CD4-positive, alpha-beta T cell treated with Interleukin-10 for 1 hour (primary cell): ENCODE results near the gene PINLYP.
A peak's percentile ranks its signal among the peaks of the same experiment; 100 is the strongest.

ENCODE experiments used
- DNase-seq: peaks from one replicate; pipeline ENCODE4 v3.0.0-alpha.2; 2020

Gene PINLYP

DNA sequence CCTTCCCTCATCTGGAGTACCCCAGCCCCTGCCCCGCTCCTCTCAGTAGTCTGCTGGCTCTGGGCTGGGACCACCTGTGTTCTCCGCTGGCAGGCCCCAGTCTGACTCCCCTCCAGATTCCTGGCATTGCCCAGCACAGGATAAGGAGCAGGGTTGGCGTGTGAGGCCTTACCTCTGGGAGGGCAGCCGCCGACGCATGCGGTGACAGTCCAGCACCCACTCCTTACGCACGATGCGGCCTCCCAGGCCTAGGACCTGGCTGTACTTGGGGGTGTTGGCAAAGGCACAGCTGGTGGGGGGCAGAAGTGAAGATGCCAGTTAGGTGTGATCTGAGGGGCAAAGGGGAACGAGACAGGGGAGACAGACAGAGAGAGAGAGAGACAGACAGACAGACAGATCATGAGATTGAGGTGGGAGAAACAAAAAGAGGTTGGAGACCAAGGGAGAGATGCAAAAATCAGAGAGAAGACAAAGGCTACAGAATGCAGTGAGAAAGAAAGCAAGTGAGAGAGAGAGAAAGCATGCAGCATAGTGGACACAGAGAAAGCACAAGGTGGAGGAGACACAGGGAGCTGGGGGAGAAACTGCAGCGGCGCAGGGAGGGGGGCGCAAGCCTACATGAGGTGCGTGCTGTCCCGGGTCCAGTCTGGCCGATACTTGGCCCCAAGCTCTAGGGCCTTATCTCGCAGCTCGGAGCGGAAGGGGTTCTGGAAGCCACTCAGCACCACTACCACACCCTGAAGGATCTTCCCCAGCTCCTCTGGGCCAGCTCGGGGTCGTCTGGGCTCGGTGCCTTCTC is 24.0 kb upstream of the PINLYP start:
- no peak for DNase-seq

DNA sequence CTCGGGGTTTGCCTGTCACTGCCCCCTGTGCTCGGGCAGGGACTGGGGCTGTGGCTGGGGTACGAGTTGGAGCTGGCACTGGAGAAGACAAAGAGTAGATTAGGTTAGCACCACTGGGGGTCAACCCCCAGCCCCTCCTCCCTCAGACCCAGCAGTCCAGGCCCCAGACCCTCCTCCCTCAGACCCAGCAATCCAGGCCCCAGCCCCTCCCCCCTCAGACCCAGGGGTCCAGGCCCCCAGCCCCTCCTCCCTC is 23.5 kb upstream of the PINLYP start:
- no peak for DNase-seq

DNA sequence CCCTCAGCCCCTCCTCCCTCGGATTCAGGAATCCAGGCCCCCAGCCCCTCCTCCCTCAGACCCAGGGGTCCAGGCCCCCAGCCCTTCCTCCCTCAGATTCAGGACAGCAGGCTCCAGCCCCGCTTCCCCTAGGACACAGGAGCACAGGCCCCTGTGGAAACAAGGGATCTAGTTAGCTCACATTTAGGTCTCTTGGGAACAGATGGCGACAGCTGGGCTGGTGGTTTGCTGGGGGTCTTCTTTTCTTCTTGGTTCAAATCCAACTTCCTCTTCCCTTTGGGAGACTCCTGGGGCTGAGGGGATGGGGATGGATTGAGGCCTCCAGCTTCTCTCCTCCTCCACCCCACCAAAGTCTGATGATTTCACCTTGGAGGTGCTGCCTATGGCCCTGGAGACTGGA is 23.0 kb upstream of the PINLYP start:
- no peak for DNase-seq

DNA sequence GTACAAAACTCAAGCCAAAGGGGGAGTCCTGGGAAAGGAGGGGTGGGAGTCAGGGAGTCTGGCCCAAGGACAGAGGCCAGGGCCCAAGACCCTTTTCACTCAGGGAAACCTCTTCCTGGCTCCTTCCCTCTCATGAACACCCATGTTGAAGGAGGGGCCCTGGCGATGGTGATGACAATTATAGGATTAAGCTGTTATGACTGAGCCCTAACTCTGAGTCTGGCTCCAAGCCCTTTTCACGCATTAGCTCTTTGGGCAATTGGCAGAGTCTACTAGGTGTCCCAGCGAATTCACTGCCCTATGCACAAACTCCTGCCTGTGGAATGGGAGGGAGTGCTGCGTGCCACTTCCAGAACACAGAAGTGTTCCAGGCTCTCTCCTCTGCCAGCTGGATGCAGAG is 21.9 kb upstream of the PINLYP start:
- no peak for DNase-seq

DNA sequence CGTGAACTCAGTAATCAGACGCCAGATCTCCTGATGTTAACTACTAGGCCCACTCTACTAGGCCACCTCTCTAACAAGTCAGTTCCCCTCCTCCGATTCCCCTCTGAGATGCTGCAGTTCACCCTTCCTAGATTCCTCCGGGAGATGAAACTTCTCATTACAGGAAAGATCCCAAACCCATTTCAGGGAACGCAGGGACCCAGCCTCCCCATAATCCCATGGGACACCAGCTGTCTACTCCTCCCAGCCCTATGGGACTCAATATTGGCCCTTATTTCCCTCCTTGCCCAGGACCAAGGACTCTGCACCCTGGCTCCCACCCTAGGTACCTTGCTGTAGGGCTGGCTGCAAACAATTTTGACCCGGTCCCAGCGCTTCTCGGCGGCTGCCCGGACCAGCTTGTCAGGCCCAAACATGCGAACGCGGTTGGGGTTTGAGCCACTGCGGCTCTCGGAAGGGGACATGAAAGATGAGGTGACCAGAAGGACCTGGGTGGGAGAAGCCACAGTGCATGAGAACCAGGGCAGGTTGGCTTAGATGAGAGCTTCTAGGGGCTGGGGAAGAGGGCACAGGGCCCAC is 21.2 kb upstream of the PINLYP start:
- no peak for DNase-seq

DNA sequence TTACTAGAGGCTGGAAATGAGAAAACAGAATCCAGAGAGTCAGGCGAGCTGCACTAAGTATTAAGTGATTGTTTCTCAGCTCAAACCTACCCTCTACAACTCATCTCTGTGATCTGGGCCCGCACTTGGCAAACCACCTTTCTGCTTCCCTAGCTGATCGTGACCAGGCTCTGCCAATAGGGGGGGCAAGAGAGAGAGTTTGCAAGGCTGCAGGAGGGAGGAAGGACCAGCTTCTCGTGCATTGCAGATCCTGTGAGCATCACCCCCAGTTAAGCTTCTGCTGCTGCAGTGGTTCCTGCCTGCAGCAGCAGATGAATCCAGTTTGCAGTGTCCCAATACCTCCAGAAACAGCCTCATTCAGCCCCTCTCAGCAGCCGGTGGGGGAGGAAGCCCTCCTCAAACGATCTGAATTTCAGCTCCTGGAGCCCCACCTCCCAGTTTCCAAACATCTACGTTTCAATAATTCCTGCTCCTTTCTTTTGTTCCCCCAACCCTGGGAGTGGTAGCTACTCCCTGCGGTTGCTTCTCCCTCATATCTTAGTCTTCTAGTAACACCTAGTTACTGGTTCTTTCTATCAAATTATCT is 20.3 kb upstream of the PINLYP start:
- peak; percentile 90 for DNase-seq

DNA sequence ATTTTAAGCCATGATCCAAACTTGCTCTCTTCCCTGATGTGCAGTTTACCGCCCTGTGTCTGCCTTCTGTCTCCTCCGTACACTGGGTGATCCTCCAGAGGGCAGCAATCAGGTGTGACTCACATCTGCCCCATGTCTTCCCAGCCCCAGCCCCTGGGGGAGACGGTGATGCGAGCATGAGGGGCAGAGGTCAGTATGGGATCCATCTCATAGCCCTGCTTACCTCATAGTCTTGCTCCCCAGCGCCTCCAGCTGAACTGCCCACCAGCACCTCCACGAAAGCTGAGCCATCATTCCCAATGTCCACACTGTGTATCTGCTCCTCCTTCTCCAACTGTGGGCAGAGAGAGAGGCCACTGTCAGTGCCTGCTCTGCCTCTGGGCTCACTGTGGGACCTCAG is 14.9 kb upstream of the PINLYP start:
- DNase-seq: no peak

DNA sequence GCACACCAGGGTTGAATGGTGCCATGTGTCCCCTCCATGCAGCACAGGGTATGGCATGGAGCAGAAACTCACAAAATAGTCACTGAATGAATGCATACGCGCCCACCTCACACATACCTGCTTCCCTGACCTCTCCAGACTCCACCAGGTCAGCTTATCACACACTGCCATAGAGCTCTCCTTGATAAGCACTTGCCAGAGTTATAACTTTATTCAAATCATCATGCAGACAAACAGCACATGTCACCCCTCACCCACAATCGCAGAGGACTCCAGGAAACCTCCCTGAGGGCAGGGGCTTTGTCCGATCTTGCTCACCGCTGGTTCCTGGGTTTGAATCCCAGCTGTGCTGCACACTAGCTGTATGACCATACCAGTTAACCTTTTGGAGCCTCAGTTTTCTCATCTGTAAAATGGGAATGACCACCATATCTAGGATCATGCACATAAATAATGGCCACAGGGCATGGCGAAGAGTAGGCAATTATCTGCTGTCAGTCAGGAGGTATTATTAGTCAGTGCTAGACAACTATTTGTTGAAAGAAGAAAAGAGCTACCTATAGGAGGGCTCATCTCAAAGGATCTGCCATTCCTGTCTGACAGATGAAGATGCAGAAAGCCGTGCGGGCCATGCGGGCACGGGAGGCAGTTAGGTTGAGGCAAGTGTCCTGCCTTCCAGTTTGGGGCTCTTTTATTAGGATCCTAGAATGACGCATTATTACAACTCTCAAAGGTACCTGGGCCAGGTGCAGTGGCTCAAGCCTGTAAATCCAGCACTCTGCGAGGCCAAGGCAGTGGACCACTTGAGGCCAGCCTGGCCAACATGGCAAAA is 14.2 kb upstream of the PINLYP start:
- DNase-seq: no peak

DNA sequence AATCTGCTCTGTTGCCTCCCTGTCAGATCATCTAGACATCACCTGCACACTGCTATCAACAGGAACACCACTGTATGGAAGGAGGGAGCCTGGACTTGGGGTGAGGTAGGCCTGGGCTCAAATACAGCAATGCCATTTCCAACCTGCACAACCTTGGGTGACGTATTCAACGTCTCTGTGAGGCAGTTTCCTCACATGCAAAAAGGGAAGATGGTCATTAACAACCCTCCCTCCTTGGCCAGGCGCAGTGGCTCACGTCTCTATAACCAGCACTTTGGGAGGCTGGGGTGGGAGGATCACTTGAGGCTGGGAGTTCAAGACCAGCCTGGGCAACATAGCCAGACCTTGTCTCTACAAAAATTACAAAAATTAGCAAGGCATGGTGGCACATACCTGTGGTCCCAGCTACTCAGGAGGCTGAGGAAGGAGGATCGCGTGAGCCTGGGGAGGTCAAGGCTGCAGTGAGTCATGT is 13.3 kb upstream of the PINLYP start:
- no peak for DNase-seq

DNA sequence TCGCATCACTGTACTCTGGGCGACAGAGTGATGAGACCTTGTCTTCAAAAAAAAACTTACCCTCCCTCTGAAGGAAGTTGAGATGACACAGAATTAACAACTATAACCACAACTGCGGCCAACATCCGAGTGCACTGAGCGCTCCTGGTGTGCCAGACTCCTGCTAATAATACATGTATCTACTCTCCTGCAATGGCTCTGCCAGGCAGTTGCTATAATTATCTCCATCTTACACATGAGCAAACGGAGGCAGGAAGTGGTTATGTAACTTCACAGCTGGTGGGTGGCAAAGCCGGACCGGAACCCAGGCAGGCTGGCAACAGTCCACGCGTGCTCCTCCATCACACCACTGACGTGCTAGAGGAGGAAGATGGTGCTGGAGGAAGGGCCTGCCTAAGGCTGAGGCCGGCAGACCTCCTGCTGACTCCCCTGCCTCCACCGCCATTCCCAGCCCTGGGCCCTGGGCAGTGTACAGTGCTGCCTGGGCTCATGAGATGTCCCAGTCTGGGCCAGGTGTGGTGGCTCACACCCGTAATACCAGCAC is 12.8 kb upstream of the PINLYP start:
- peak; percentile 92 for DNase-seq

DNA sequence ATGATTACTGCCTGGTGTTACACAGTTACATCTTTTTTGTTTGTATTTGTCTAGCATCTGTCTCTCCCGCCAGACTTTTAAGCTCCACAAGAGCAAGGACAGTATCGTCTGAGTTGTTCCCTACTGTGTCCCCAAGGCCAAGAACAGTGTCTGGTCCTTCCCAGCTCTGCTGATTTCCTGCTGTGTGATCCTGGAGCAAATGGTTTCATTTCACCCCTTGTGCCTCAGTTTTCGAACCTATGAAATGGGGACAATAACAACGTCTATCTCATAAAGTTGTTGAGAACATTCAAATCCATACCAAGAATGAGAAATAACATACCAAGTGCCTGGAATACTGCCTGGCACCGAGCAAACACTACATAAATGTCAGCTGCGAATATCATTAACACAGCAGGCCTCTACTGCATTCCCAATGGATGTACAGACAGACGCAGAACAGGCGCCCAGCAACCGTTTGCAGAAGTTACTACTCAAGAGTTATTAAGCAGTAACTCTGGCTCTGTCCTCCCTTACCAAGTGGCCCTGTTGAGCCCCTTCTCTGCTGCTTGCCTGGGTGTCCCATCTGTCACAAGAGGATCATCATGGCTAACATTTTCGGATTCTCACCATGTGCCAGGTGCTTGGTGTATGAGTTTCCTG is 11.7 kb upstream of the PINLYP start:
- DNase-seq: no peak

DNA sequence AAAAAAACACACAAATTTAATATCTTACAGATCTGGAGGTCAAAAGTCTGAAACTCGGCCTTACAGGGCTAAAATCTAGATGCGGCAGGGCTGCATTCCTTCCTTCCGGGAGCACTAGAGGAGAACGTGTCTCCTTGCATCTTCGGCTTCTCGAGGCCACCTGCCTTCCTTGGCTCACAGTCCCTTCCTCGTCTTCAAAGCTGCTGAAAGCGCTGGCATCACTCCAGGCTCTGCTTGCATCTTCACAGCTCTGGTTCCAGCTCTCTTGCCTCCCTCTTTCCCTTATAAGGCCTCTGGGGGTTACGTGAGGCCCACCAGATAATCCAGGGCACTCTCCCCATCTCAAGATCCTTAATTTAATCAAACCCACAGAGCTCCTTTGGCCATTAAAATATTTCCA is 10.8 kb upstream of the PINLYP start:
- no peak for DNase-seq

DNA sequence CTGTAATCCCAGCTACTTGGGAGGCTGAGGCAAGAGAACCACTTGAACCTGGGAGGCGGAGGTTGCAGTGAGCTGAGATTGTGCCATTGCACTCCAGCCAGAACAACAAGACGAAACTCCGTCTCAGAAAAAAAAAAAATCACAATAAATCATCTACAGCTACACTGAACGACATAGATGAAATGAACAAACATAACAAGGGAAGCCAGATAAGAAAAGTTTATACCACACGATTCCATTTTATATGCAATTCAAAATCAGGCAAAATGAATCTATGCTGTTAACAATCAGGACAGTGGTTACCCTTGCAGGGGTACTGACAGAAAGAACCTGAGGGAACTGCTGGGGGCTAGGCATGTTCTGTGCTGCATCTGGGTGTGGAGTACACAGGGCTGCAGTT is 5.9 kb upstream of the PINLYP start:
- DNase-seq: no peak

DNA sequence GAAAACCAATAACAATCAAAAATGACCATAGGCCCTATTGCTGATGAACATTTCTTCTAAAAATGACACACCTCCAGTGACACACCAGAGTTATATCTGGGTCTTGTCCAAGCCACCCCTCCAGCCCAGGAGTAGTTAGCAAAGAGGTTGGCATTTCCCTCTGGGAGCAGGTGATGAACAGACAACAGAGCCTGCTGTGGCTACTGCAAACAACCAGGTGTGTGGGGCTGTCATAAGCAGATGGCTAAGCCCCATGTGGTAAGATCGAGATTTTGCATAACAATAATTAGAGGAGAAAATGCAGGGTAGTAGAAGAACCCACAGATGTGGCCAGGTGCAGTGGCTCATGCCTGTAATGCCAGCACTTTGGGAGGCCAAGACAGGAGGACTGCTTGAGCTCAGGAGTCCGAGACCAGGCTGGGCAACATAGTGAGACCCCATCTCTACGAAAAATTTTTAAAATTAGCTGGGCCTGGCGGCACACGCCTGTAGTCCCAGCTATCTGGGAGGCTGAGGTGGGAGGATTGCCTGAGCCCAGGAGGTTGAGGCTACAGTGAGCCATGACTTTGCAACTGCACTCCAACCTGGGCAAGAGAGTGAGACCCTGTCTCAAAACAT is 5.3 kb upstream of the PINLYP start:
- DNase-seq: no peak

DNA sequence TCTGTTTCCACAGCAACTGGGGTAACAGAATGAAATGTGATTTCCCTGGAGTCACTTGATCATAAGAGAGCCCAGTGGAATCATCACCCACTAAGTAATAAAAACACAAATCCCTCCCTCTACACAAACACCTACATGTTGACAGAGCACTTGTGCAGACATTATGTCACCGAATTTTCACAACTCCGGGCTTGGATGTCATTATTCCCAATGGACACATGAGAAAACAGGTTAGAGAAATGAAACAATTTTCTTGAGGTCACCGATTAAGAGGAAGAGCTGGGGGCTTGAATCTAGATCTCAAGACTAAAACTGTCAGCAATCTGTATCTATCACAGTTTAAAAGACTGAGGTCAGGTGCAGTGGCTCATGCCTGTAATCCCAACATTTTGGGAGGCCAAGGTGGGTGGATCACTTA is 3.4 kb upstream of the PINLYP start:
- DNase-seq: no peak

DNA sequence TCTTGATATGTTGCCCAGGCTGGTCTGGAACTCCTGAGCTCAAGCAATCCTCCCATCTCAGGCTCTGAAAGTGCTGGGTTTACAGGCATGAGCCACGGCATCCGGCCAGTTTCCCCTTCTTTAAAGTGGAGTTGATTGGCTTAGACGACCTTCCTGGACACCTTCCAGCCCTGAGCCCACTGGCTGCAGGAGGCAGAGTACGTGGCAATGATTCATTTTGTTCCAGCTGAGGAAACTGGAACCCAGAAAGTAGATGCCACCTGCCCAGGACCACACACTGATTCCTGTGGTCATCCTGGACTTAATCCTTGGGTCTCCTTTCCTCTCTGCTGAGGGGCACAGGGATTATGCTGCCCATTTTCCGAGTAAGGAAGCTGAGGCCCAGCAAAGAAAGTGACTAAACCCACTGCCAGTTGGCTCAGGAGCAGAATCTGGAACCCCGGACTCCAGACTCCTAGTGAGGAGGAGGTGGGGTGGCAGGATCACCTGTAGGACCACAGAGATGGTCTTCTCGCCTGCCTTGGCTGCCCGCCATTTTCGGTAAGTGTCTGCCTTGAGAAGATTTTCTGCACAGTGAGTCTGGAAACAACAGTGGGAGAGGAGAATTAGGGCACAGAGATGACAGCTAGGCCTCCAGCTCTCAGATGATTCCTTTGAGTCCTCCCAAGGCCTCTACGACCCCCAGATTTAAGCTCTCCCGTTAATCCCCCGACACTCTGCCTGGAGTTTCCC is 1.0 kb upstream of the PINLYP start:
- no peak for DNase-seq

DNA sequence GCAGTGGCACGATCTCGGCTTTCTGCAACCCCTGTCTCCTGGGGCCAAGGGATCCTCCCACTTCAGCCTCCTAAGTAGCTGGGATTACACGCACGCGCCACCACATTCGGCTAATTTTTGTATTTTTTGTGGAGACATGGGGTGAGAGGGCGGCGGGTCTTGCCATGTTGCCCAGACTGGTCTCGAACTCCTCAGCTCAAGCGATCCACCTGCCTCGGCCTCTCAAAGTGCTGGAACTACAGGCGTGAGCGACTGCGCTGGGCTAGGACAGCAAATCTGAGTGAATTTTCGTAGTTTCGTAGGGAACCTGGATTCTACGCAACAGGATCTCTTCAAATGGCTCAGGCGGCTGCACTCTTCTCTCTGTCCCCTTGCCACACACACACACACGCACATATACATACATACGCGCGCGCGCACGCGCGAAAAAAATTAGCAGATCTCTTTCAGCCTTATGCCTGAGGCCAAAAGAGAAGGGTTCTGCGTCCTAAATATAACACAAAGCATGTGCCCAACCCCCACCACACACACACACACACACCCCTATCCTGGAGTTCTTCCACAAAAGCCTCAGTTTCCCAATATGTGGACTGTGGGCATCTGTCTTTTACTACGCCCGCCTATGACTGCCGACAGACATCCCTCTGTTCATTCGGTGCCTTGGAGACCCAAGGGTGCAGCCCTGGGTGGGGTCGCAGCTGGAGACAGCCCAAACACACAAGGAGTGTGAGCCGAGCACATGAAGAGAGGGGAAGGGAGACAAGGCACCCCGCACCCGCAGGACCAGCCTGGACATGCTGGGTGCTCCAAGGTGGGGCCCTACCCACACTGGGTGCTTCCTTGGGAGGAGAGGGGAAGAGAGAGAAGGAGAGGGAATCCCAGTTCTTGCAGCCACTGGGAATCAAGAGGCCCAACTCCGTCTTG is 616 bp downstream of the PINLYP start:
- DNase-seq: no peak

DNA sequence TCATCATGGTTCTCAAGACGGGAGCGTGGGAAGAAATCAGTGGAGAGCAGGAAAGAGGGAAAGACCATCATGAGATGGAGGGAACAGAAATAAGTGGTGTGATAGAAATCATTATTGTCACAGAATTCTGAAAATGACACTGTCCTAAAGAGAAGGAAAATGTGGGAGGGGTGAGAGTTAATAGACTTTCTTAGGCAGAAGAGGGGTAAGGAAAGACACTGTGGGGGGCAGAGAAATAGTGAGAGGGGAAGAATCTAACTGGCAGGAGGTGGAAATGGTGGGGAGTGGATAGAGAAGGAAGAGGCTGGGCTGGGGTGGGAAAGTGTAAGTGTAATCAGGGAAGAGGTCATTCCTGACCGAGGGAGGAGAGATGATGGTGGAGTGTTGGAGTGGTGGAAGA is 3.2 kb downstream of the PINLYP start:
- DNase-seq: no peak

DNA sequence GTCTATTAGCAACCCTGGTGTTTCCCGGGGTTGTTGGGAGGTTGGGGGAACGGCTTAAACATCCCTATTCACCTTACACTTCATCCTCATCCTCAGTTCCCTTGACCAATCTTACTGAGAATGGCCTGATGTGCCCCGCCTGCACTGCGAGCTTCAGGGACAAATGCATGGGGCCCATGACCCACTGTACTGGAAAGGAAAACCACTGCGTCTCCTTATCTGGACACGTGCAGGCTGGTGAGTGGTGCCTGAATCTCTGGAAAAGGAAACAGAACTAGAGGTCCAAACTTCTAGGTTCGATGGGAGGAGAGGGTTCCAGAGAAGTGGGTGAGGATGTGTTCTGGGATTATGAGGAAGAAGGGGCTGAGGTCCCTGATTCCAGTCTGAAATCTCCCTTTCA is 5.9 kb downstream of the PINLYP start:
- DNase-seq: no peak

DNA sequence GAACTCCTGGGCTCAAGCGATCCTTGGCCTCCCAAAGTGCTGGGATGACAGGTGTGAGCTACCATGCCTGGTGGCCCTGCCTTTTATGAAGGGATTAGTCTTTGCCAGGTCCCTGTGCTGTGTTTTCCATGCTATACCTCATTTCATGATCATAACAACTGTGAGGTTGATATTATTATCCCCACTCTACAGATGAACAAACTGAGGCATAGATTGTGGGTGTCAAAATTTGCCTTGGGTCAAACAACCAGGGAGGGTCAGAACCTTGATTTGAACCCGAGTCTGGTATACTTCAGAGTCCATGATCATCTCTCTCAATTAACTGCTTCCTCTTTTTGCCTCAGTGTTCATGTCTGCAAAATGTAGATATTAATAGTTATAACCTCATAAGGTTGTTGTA is 6.9 kb downstream of the PINLYP start:
- DNase-seq: no peak

DNA sequence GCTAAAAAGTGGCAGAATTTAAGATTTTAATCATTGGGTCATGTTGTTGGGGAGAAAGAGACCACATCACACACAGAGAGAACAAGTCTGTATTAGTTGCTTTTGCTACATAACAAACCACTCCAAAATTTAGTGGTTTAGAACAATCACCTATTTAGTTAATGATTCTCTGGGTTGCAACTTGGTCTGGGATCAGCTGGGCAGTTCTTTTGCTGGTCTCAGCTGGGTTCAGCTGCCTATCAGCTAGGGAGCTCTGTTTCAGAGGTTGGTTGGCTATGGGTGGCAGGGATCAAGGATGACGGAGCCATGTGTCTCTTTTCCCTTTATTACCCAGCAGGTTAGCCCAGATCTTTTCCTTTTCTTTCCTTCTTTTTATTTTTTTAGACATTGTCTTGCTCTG is 8.9 kb downstream of the PINLYP start:
- no peak for DNase-seq
